Measurements from ENCODE around the gene TMEM271.
"Not testable (repeated sequence)": the region's sequence is repeated elsewhere in the genome, so short reads cannot be mapped to it uniquely, and the experiment has no call there.

Gene TMEM271

GRCh38 chr4:560731-561291, 15.3 kb downstream of the TMEM271 start:
- no peak for DNase-seq

GRCh38 chr4:560061-560460, 16.0 kb downstream of the TMEM271 start:
- DNase-seq = no peak

- DNase-seq = no peak
Measured at GRCh38 chr4:555566-556275, 20.4 kb downstream of the TMEM271 start.

- not testable (repeated sequence) for DNase-seq
Measured at GRCh38 chr4:554793-555320, 21.2 kb downstream of the TMEM271 start.

GRCh38 chr4:552019-552418, 24.1 kb downstream of the TMEM271 start:
- no peak for DNase-seq

- DNase-seq = not testable (repeated sequence)
Measured at GRCh38 chr4:550268-550667, 25.8 kb downstream of the TMEM271 start.

GRCh38 chr4:548976-549375, 27.1 kb downstream of the TMEM271 start:
- DNase-seq = no peak

GRCh38 chr4:545612-546011, 30.5 kb downstream of the TMEM271 start:
- no peak for DNase-seq

GRCh38 chr4:544386-545105, 31.5 kb downstream of the TMEM271 start:
- no peak for DNase-seq

GRCh38 chr4:541271-541670, 34.8 kb downstream of the TMEM271 start:
- no peak for DNase-seq

- DNase-seq = no peak
Measured at GRCh38 chr4:538542-539142, 37.5 kb downstream of the TMEM271 start.

GRCh38 chr4:537436-538264, 38.4 kb downstream of the TMEM271 start:
- no peak for DNase-seq

GRCh38 chr4:536351-536972, 39.6 kb downstream of the TMEM271 start:
- no peak for DNase-seq

- no peak for DNase-seq
Measured at GRCh38 chr4:535924-536281, 40.2 kb downstream of the TMEM271 start.

- DNase-seq = no peak
Measured at GRCh38 chr4:535181-535923, 40.7 kb downstream of the TMEM271 start.

GRCh38 chr4:534576-535151, 41.4 kb downstream of the TMEM271 start:
- DNase-seq = no peak

- DNase-seq = no peak
Measured at GRCh38 chr4:534101-534575, 42.0 kb downstream of the TMEM271 start.

GRCh38 chr4:533318-534100, 42.6 kb downstream of the TMEM271 start:
- DNase-seq = no peak

- DNase-seq = no peak
Measured at GRCh38 chr4:532588-533317, 43.3 kb downstream of the TMEM271 start.
